Progenitor cell of endocrine pancreas (in vitro differentiated cells): Measurements from ENCODE around the gene GLCE. TPM values are rescaled to one million over a fixed set of nuclear protein-coding genes. Genes with fewer than 3 reads are reported as not detected.

Experiments
- DNase-seq: peaks from one replicate; pipeline ENCODE4 v3.0.0; 2021; ENCODE audit warnings: low spot score; ENCODE audit not compliant: unreplicated experiment
- H3K27ac Mint-ChIP-seq: 2 replicates; pipeline ENCODE4 v1.8.0; 2021; ENCODE audit warnings: mild to moderate bottlenecking, moderate library complexity, mixed read lengths
- H3K27me3 Mint-ChIP-seq: 2 replicates; pipeline ENCODE4 v1.8.0; 2021; ENCODE audit warnings: mixed read lengths
- H3K36me3 Mint-ChIP-seq: 2 replicates; pipeline ENCODE4 v1.8.0; 2022; ENCODE audit warnings: mixed read lengths; ENCODE audit not compliant: insufficient read depth
- H3K4me1 Mint-ChIP-seq: 2 replicates; pipeline ENCODE4 v1.8.0; 2021; ENCODE audit warnings: low read depth, mixed read lengths
- H3K4me3 Mint-ChIP-seq: 2 replicates; pipeline ENCODE4 v1.8.0; 2021; ENCODE audit warnings: low read depth, mild to moderate bottlenecking, moderate library complexity, mixed read lengths
- H3K9me3 Mint-ChIP-seq: 2 replicates; pipeline ENCODE4 v1.8.0; 2021; ENCODE audit warnings: low read depth, mixed read lengths
- total RNA-seq: library from RNA; stranded (reverse); gene quantifications from 2 replicates; pipeline ENCODE4 v1.2.1, GENCODE V29; 2021
- TF ChIP-seq, protein P1 (sequence below): fragments of 200-600 bp; sonication (generic); IDR thresholded peaks from one replicate; pipeline ENCODE4 v1.5.0; 2021; ENCODE audit warnings: antibody characterized with exemption, mild to moderate bottlenecking; ENCODE audit not compliant: unreplicated experiment

Gene GLCE
- total RNA-seq, 1 donor from 2014 or later: 18.0 TPM

DNA sequence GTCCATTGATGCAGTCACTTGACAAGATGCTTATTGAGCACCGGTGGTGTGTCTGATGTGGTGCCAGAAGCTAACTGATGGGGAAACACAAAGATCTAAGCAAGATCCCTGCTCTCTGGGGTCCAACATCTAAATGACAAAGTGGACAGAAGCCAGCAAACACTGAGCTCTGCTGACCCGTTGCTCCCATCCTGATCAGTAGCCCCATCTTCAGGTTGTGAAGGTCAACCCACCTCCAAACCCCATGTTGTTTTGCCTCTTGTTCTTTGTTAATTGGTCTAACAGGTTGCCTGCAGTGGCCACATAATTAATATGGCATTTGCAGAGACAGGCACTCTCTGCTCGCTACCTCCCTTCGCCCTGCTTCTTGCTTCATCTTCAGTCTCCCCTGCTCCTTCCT is 21.5 kb upstream of the GLCE start:
- no peaks in the 10 kb centered on the region for H3K36me3 Mint-ChIP-seq
- DNase-seq: no peak
- H3K4me3 Mint-ChIP-seq: no peak overlapping the region
- H3K27ac Mint-ChIP-seq: no peak overlapping the region
- H3K27me3 Mint-ChIP-seq: peaks cover 31% of the 10 kb centered on the region
- TF ChIP-seq, protein P1, sequence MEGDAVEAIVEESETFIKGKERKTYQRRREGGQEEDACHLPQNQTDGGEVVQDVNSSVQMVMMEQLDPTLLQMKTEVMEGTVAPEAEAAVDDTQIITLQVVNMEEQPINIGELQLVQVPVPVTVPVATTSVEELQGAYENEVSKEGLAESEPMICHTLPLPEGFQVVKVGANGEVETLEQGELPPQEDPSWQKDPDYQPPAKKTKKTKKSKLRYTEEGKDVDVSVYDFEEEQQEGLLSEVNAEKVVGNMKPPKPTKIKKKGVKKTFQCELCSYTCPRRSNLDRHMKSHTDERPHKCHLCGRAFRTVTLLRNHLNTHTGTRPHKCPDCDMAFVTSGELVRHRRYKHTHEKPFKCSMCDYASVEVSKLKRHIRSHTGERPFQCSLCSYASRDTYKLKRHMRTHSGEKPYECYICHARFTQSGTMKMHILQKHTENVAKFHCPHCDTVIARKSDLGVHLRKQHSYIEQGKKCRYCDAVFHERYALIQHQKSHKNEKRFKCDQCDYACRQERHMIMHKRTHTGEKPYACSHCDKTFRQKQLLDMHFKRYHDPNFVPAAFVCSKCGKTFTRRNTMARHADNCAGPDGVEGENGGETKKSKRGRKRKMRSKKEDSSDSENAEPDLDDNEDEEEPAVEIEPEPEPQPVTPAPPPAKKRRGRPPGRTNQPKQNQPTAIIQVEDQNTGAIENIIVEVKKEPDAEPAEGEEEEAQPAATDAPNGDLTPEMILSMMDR: no peak
- peaks cover 6% of the 10 kb centered on the region for H3K4me1 Mint-ChIP-seq
- H3K9me3 Mint-ChIP-seq: peaks cover 4% of the 10 kb centered on the region

DNA sequence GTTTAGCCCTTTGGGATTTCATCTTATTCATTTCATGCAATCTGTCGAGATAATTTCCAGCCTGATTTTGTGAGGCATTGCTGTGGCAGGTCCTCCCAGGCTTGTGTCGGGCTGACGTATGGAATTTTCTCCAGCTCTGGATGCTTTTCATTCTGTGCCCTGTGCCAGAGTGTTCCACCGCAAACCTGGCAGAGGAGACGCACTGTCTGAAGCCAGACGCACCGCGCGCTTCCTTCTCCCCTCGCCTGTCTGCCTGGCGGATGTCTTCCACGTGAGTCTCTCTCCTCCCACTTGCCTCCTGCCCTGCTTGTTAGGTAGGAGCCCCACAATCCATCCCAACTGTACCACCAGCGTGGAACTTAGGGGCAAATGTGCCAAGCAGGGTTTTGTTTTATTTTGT is 20.1 kb upstream of the GLCE start:
- Mint-ChIP-seq H3K4me3 (no peak overlapping the region), H3K27ac (no peak overlapping the region), H3K4me1 (peaks cover 11% of the 10 kb centered on the region), H3K9me3 (peaks cover 4% of the 10 kb centered on the region), H3K36me3 (no peaks in the 10 kb centered on the region), H3K27me3 (peaks cover 25% of the 10 kb centered on the region)
- TF ChIP-seq, protein P1: no peak
- no peak for DNase-seq

DNA sequence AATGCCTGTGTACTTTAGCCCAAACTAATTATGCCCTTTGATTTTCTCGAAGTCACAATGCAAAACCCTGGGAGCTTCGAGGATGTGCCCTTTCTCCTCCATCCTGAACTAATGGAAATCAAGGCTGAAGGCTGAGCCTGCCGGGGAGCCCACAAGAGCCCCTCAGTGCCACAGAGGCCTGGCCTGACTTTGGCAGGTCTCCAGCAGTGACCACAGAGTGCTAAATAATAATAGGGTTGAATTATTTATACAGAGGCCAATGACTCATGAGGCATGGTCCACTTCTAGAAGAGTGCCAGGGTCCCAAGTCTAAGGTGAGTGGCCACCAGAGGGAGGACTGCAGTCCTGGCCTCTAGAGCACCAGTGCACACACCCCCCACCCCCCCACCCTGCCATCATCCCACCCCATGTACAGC is 19.1 kb upstream of the GLCE start:
- Mint-ChIP-seq H3K4me3 (no peak overlapping the region), H3K9me3 (peaks cover 4% of the 10 kb centered on the region), H3K27ac (no peak overlapping the region), H3K27me3 (peaks cover 22% of the 10 kb centered on the region), H3K4me1 (peaks cover 20% of the 10 kb centered on the region), H3K36me3 (no peaks in the 10 kb centered on the region)
- no peak for DNase-seq
- TF ChIP-seq, protein P1: peak; percentile 24

DNA sequence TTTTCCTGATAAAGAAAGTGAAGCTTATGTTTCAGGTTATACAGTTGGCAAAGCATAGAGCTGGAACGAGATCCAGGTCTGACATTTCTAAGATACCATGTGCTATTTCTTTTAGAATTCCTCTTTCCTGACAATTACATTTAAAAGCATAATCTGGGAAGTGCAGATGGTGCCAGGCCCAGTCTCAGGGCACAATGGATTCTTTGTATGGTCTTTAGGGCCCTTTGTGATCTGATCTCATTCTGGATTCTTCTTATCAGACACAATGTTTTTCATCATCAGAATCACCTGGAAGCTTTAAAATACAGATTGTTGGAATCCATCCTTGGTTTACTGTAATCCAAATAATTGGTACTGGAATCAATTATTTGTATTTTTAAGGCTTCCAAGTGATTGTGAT is 18.6 kb upstream of the GLCE start:
- Mint-ChIP-seq H3K4me3 (no peak overlapping the region), H3K9me3 (peaks cover 4% of the 10 kb centered on the region), H3K36me3 (no peaks in the 10 kb centered on the region), H3K27me3 (peaks cover 22% of the 10 kb centered on the region), H3K27ac (no peak overlapping the region), H3K4me1 (peaks cover 20% of the 10 kb centered on the region)
- no peak for DNase-seq
- TF ChIP-seq, protein P1: no peak

DNA sequence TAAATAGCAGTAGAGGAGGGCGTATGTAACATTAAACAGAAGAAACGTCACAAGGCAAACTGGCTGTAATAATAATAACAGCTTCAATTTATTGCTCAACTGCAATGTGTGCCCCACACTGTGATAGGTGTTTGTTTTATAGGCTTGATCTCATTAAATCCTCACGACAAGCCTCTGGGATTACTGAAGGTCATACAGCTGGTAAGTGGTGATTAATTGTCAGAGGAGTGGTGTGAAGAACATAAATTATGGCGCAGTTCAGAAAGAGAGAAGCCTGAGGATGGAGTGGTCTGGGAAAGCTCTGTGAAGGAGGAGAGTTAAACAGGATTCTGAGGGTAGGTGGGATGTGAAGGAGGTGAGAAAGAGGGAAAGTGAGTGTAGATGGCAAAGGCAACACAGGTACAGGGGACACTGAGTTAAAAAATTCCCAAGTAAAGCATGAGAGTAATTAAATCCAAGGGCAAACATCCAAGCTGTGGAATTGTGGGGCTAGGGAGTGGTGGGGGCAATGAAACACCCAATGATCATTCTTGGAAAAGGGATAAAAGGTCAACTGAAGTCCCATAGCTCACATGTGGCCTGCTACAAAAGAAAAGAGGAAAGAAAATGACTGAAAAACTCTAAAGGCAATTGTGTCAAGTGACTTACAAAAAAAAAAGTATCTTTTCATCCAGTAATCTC is 16.5 kb upstream of the GLCE start:
- H3K36me3 Mint-ChIP-seq: no peaks in the 10 kb centered on the region
- TF ChIP-seq, protein P1: no peak
- peaks cover 16% of the 10 kb centered on the region for H3K27me3 Mint-ChIP-seq
- H3K4me1 Mint-ChIP-seq: peaks cover 20% of the 10 kb centered on the region
- H3K4me3 Mint-ChIP-seq: no peak overlapping the region
- no peak overlapping the region for H3K27ac Mint-ChIP-seq
- H3K9me3 Mint-ChIP-seq: peaks cover 4% of the 10 kb centered on the region
- no peak for DNase-seq
